HG03095 (cell line): ENCODE results near the gene NMNAT2.
"Not testable (repeated sequence)": the region's sequence is repeated elsewhere in the genome, so short reads cannot be mapped to it uniquely, and the experiment has no call there.

Source experiments
- ATAC-seq: cut with Tn5 transposase; IDR thresholded peaks from one replicate; pipeline ENCODE4 v1.9.1; 2021; ENCODE audit warnings: moderate library complexity; ENCODE audit not compliant: unreplicated experiment

NMNAT2 gene

GRCh38 chr1:183291216-183291762 lies 126.9 kb downstream of the NMNAT2 start:
- ATAC-seq = no peak

GRCh38 chr1:183290628-183291027 lies 127.6 kb downstream of the NMNAT2 start:
- ATAC-seq = no peak

- no peak for ATAC-seq
These were observed 129.1 kb downstream of the NMNAT2 start for GRCh38 chr1:183289051-183289496.

- no peak for ATAC-seq
These were observed 129.6 kb downstream of the NMNAT2 start for GRCh38 chr1:183288583-183288982.

- ATAC-seq = no peak
These were observed 130.9 kb downstream of the NMNAT2 start for GRCh38 chr1:183287191-183287675.

GRCh38 chr1:183285746-183286145 lies 132.4 kb downstream of the NMNAT2 start:
- no peak for ATAC-seq

- no peak for ATAC-seq
These were observed 132.9 kb downstream of the NMNAT2 start for GRCh38 chr1:183285256-183285655.

GRCh38 chr1:183284086-183284485 lies 134.1 kb downstream of the NMNAT2 start:
- ATAC-seq = no peak

GRCh38 chr1:183283286-183283685 lies 134.9 kb downstream of the NMNAT2 start:
- ATAC-seq = no peak

GRCh38 chr1:183282101-183282855 lies 135.9 kb downstream of the NMNAT2 start:
- no peak for ATAC-seq

- peak; percentile 70 for ATAC-seq
These were observed 136.6 kb downstream of the NMNAT2 start for GRCh38 chr1:183281553-183282091.

GRCh38 chr1:183281039-183281438 lies 137.1 kb downstream of the NMNAT2 start:
- ATAC-seq = no peak

GRCh38 chr1:183279835-183280234 lies 138.3 kb downstream of the NMNAT2 start:
- ATAC-seq = no peak

- no peak for ATAC-seq
These were observed 139.2 kb downstream of the NMNAT2 start for GRCh38 chr1:183278739-183279591.

GRCh38 chr1:183277821-183278738 lies 140.1 kb downstream of the NMNAT2 start:
- ATAC-seq = no peak

GRCh38 chr1:183276386-183277080 lies 141.6 kb downstream of the NMNAT2 start:
- no peak for ATAC-seq

- ATAC-seq = no peak
These were observed 142.9 kb downstream of the NMNAT2 start for GRCh38 chr1:183275322-183275721.

GRCh38 chr1:183274836-183275235 lies 143.3 kb downstream of the NMNAT2 start:
- ATAC-seq = no peak

GRCh38 chr1:183273984-183274383 lies 144.2 kb downstream of the NMNAT2 start:
- ATAC-seq = not testable (repeated sequence)

- ATAC-seq = no peak
These were observed 144.9 kb downstream of the NMNAT2 start for GRCh38 chr1:183273300-183273699.
